GM18508 (cell line): ENCODE measurements around the gene CST6.

Source experiments
- ATAC-seq: cut with Tn5 transposase; IDR thresholded peaks from one replicate; pipeline ENCODE4 v1.9.1; 2021; ENCODE audit warnings: moderate number of reproducible peaks; ENCODE audit not compliant: insufficient read depth, unreplicated experiment

The CST6 gene, protein sequence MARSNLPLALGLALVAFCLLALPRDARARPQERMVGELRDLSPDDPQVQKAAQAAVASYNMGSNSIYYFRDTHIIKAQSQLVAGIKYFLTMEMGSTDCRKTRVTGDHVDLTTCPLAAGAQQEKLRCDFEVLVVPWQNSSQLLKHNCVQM

DNA sequence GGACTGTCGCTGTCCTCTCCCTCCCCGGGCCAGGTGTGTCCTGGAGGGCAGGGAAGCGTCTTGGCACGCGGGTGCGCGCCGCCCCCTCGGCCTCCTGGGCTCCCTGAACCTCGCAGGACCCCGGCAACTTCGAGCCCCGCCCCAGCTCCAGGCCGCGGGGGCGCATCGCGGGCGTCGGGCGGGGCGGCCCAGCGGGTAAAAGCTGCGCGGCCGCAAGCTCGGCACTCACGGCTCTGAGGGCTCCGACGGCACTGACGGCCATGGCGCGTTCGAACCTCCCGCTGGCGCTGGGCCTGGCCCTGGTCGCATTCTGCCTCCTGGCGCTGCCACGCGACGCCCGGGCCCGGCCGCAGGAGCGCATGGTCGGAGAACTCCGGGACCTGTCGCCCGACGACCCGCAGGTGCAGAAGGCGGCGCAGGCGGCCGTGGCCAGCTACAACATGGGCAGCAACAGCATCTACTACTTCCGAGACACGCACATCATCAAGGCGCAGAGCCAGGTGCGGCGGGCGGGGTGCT, at the start of gene CST6:
Gene CST6, plus strand, starts transcription at position 224 of the 519 bp plus-strand sequence. Its CDS starts 37 bp downstream, at position 261.
- ATAC-seq: no peak

DNA sequence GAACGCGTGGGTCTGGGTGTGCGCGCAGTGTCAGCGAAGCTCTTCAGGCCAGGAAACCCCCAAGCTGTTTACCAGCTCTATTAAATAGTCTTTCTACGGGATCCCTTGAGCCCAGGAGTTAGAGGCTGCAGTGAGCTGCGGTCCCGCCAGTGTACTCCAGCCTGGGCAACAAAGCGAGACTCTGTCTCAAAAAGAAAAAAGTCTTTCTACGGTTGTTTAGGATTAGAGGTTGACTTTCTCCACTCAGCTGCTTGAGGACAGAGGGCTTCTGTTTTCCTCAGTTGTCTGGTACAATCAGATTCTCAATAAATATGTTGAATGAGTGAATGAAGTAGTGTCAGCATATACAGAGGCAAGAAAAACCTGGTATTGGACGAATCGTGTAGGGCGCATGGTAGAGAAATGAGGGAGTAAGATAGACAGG, 49.7 kb upstream of the CST6 start:
- no peak for ATAC-seq

DNA sequence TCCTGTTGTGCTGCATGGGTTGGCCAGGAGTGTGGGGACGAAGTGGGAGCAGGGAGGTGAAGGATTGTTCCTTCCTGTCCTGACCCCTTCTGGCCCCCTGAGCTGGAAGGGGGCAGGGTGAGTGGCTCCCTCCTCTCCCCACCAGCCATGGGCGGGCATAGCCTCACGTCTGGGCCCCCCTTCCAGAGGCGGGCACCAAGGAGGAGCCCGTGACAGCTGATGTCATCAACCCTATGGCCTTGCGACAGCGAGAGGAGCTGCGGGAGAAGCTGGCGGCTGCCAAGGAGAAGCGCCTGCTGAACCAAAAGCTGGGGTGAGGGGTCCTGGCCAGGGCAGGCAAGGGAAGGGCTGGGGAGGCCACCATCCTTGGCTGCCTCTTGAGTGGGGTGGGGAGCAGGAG, 46.9 kb upstream of the CST6 start:
- no peak for ATAC-seq

DNA sequence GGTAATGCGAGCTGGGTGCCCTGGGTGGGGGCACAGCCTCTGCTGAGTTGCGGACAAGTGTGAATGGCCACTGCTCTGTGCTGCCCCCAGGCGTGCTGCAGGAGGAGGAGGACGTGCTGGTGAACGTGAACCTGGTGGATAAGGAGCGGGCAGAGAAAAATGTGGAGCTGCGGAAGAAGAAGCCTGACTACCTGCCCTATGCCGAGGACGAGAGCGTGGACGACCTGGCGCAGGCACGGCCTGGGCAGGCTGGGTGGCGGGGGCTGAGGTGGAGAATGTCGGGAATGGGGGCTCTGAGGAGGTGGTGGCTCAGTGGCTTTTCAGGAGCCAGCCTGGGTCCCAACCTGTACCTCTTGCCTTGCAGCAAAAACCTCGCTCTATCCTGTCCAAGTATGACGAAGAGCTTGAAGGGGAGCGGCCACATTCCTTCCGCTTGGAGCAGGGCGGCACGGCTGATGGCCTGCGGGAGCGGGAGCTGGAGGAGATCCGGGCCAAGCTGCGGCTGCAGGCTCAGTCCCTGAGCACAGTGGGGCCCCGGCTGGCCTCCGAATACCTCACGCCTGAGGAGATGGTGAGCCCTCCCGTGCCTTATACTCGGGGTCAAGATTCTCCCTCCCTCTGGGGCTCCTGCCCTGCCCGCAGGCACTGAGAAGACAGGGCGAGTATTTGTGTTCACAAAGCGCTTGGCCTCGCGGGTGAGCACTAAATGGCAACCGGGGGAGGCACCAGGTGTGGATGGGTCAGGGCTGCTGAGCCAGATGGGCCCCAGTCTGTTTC, 45.6 kb upstream of the CST6 start:
- ATAC-seq: no peak

DNA sequence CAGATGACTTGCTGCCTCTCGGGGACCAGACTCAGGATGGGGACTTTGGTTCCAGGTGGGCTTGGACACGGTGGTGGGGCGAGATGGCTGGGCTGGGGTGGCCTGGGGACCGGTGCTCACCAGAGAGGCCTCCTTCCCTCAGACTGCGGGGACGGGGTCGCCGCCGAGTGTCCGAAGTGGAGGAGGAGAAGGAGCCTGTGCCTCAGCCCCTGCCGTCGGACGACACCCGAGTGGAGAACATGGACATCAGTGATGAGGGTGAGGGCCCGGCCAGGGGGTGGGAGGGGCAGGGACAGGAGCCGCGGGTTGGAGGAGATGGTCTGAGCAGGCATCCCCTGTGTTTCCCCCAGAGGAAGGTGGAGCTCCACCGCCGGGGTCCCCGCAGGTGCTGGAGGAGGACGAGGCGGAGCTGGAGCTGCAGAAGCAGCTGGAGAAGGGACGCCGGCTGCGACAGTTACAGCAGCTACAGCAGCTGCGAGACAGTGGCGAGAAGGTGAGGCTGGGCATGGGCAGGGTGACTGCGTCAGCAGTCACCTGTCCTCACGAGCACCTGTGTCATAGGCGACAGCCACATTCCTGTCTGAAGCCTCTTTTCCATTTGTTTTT, 44.4 kb upstream of the CST6 start:
- no peak for ATAC-seq

DNA sequence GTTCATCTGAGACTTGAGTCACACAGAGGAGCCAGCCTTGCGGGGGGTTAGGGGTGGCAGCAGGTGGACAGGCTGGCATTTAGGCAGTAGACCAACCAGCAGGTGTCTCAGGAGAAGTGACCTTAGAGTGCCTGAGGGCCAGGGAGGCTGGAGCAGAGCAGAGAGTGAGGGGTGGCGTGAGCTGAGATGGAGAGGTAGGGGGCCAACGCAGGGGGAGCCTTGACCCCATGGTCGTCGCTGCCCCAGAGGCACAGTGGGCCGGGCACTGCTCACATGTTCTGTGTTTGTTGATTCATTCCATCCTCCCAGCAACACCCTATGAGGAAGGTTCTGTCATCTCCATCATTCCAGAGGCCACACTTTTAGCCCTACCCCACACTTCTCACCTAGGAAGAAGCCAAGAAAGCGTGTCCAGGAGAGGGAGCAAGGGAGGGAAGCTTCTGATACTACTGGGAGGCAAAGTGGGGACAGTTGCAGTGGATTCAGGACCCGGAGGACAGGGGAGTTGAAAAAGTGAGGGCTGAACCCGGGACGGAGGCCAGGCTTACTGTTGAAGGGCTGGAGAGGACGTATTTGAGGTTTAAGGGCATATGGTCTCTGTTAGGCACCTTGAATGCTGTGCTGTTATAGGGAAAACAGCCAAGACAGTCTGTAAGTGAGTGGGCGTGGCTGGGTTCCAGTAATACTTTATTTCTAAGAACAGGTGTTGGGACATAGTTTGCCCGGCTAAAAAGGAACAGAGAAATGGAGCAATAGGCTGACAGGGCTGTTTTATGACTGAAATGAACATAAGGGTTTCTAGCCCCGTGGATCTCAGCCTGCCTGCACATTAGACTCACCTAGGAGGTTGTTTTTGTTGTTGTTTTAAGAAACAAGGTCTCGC, 43.0 kb upstream of the CST6 start:
- no peak for ATAC-seq

DNA sequence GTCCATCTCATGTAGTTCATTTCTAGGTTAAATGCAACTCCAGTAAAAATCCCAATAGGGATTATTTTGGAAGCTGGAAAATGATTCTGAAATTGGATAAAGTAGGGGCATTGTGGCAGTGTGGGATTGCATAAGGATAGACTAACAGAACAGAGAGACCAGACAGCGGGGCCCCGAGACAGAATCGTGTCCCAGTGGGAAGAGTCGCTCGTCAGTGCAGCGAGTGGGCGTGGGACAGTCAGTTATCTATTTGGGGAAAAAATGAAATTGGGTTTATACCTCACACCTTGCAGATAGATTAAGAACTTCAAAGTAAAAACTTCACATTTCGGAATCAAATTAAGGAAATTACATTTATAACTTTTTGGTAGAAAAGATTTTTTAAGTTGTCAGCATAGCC, 39.7 kb upstream of the CST6 start:
- ATAC-seq: no peak

DNA sequence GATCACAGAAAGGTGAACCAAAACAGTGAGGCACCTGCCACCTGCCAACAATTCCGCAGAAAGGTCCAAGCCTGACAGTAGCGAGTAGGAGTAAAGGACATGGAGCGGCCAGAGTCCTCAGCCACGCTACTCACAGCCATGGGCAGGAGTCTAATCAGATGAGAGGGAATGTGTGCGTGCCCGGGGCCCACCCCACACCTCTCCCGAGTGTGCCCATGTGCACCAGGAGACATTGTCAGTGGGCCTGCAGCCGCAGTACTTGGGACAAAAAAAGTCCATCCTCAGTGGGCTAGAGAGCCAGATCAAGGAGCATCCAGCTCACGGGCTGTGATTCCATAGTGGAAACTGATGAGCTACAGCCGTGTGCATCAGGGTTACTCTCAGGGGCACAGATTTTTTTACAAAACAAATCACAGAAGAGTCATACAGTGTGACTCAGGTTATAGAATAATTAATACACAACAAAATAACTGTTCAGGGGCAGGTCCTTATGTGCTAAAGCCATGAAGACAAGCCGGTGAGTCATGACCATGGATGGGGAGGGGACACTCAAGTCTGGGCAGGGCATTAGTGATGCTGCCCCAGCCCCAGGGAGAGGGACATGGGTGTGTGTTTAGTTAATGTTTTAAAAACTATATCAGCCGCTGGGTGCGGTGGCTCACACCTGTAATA, 38.2 kb upstream of the CST6 start:
- ATAC-seq: no peak

DNA sequence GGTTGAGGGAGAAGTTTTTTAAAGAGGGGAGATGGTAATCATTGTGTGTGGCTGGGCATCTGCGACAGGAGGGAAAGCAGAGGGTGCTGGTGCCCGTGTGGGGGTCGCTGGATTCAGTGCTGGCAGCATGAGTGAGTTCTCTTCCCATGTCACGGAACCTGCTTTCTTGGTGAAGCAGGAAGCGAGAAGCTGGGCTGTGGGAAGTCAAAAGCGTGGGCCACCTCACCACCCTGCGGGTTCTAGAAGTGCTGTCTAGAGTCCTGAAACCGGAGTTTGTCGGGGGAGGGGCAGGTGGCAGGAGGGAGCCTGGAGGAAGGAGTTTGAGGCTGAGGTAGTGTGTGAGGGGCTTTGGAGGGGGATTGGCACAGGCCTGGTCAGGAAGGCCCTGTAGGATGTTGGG, 36.0 kb upstream of the CST6 start:
- ATAC-seq: no peak

DNA sequence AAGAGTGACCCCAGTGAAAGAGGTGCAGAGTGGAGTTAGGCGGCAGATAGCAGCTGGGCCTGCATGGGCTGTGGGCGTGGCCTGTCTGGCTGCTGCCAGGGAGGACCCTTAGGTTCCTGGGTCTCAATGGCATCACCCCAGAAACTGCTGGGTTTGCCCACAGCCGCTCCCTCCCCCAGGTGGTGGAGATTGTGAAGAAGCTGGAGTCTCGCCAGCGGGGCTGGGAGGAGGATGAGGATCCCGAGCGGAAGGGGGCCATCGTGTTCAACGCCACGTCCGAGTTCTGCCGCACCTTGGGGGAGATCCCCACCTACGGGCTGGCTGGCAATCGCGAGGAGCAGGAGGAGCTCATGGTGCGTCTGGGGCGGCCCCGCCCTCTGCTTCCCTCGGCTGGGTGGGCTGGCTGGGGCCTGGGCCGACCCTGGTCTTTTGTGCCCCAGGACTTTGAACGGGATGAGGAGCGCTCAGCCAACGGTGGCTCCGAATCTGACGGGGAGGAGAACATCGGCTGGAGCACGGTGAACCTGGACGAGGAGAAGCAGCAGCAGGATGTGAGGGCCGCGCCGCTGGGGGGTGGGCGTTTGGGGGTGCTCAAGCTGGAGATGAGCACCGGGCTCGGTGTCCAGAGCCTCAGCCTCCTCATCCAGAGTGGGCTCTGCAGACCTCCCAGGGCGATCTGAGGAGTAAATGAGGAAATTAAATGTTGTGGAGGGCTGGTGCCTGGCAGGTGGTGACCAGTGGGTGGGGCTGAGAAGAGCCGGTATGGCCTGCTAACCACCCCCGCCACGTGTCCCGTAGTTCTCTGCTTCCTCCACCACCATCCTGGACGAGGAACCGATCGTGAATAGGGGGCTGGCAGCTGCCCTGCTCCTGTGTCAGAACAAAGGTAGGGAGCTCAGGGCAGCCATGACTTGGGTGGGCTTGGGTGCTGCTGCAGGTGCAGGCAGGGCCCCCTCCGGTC, 35.3 kb upstream of the CST6 start:
- ATAC-seq: no peak

DNA sequence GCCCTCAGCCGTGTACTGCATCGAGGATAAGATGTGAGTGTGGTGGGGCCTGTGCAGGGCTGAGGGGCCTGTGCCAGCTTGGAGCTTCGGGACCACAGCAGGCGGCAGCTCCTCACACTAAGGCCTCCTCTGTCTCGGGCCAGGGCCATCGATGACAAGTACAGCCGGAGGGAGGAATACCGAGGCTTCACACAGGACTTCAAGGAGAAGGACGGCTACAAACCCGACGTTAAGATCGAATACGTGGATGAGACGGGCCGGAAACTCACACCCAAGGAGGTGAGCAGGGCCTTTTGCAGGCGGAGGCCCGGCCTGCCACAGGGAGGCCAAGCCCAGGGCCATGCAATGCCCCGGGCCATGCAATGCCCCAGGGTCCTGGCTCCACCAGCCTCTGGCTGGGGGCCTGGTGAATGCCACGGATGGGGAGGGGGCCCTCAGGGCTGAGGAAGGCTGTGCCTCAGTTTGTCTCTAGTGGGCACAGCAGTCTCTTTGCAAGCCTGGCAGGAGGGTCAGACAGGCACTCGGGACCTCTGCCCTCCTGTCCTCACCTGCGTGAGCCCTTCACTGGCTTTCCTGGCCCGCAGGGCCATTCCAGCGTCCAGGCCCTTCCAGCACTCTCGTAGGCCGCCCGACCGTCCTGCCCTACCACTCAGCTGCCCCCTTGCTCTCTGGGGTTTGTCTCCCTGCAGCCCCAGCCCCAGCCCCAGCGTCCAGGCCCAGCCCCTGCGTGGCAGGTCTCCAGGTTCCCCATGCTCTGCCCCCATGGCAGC, 34.0 kb upstream of the CST6 start:
- ATAC-seq: no peak

DNA sequence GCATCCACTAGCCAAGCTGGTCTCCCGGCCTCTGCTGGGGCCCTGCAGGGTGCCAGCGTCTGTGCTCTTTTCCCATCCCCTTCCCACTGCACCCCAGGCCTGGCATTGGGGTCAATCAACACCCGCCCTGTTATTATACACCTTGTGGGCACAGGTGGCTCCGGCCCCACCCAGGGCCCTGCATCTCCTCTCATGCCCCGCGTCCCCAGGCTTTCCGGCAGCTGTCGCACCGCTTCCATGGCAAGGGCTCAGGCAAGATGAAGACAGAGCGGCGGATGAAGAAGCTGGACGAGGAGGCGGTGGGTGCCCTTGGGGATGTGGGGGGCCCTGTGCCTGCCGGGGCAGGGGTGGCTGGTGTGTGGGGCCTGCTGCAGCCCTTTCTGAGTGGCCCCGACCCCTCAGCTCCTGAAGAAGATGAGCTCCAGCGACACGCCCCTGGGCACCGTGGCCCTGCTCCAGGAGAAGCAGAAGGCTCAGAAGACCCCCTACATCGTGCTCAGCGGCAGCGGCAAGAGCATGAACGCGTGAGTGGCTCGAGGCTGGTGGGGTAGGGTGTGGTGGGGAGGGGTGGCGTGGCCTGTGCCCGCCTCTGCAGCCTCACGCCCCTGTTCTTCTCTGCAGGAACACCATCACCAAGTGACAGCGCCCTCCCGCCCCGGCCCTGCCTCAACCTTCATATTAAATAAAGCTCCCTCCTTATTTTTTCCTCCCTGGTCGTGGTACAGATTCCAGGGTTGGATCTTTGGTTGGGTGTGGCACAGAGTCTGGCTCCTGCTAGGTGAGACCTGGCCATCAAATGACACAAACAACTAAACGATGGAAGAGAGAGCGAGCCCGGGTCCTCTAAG, 33.2 kb upstream of the CST6 start:
- ATAC-seq: no peak

DNA sequence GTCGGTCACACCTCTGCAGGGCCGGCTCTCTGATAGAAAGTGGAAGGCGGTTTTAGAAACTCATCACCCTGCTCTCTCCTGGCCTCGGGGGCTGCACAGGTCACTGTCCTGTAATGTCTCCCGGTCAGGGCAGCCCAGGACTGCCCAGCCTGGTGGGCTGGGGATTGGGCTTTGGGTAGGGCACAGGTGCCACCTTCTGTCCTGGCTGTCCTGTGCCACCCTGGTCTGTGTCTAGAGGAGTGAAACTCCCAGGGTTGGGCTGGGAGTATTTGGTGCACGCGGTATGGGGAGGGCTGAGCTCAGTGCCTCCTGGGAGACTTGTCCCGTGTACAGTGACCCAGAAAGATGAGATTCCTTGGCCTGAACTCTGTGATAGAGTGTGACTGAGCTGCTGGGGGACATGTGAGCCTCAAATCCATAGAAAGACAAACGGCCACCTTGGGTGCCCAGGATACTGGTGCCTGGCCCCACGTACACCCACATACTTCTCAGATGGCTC, 32.5 kb upstream of the CST6 start:
- ATAC-seq: no peak

DNA sequence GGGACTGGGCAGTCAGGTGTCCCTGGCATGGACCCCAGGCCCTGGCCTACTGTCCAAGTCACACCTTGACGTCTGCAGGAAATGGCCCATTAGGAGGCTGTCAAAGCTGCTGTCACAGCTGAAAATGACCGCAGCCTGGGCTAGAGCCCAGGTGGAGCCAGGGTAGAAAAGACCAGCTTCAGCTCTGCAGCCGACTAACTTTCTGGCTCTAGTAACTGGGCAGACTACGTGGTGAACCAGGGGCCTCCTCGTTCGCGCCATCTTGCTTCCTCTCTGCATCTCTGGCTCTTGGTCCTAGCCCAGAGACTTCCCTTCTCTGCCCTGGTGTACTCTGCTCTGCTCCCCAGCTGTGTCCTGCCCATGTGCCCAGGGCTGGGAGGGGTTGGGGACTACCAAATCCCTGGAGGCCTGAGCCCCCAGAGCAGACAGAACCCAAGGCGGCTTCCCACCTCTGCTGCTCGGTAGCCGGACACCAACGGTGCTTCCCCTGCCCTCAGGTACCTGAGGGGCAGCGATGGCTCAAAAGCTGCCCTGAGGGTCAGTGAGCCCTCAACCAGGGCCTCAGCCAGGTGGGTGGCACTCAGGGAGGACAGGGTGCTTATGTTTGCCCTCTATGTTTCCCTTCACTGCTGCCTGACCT, 30.6 kb upstream of the CST6 start:
- ATAC-seq: no peak

DNA sequence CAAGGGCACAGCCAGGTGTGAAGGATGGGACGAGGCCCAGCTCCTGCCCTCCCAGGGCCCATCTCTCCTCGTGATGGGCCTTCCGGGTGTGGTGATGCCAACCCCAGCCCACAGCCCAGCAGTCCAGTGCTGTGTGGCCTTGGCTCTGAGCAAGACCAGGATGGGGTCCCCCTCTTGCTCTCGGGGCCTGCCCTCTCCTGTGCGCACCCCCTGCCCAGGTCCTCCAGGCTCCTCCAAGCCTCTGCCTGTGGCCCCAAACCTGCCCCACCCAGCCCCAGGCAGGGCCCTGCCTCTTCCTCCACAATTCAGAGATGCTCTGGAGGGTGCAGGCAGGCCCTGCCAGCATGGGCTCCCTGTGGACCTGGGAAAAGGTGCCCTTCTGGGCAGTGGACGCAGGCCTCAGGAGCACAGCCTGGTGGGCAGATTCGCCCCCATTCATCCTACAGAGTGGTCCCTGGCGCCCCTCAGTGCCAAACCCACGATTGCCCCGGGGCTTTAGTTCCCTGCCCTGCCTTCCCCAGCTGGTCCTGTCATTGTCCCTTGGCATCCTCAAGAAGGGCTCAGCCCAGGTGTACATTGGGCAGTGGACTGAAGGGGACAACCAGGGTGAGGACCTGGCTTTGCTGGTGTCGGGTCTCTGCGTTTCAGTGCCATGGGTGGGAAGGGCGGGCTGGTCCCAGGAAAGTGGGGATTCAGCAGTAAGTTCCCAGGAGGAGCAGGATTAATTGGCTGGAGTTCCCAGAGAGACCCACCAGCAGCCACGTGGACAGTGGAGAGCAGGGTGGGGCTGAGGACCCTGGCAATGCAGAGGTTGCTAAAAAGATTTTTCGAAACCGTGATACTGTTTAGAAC, 29.6 kb upstream of the CST6 start:
- no peak for ATAC-seq
